Measurements from ENCODE around the gene RCAN2. TPM values are rescaled to one million over a fixed set of nuclear protein-coding genes. Genes with fewer than 3 reads are reported as not detected.
"Not testable (repeated sequence)": the region's sequence is repeated elsewhere in the genome, so short reads cannot be mapped to it uniquely, and the experiment has no call there.

Gene RCAN2
- total and polyA plus RNA-seq, 2 experiments from 2014 or later: 6.0 to 9.3 TPM

DNA sequence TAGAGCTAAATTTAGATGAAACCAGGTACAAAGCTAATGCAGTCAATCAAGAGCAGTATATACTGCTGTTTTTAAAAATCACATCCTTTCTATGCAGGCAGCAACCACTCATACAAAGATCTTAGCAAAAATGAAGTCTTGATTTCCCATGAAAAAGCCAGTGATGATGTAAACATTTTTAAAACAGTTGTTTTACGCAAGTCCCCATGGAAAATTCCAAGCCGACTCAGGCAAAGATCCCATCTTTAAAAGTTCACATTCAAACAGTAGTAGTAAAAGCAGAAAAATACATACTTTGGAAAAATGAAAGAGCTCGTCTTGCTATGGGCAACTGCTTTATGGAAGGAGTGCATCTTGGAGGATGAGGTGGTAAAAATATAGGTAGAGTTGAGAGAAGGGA, 84.0 kb downstream of the RCAN2 start (continued):
- TF ChIP-seq, protein P1, sequence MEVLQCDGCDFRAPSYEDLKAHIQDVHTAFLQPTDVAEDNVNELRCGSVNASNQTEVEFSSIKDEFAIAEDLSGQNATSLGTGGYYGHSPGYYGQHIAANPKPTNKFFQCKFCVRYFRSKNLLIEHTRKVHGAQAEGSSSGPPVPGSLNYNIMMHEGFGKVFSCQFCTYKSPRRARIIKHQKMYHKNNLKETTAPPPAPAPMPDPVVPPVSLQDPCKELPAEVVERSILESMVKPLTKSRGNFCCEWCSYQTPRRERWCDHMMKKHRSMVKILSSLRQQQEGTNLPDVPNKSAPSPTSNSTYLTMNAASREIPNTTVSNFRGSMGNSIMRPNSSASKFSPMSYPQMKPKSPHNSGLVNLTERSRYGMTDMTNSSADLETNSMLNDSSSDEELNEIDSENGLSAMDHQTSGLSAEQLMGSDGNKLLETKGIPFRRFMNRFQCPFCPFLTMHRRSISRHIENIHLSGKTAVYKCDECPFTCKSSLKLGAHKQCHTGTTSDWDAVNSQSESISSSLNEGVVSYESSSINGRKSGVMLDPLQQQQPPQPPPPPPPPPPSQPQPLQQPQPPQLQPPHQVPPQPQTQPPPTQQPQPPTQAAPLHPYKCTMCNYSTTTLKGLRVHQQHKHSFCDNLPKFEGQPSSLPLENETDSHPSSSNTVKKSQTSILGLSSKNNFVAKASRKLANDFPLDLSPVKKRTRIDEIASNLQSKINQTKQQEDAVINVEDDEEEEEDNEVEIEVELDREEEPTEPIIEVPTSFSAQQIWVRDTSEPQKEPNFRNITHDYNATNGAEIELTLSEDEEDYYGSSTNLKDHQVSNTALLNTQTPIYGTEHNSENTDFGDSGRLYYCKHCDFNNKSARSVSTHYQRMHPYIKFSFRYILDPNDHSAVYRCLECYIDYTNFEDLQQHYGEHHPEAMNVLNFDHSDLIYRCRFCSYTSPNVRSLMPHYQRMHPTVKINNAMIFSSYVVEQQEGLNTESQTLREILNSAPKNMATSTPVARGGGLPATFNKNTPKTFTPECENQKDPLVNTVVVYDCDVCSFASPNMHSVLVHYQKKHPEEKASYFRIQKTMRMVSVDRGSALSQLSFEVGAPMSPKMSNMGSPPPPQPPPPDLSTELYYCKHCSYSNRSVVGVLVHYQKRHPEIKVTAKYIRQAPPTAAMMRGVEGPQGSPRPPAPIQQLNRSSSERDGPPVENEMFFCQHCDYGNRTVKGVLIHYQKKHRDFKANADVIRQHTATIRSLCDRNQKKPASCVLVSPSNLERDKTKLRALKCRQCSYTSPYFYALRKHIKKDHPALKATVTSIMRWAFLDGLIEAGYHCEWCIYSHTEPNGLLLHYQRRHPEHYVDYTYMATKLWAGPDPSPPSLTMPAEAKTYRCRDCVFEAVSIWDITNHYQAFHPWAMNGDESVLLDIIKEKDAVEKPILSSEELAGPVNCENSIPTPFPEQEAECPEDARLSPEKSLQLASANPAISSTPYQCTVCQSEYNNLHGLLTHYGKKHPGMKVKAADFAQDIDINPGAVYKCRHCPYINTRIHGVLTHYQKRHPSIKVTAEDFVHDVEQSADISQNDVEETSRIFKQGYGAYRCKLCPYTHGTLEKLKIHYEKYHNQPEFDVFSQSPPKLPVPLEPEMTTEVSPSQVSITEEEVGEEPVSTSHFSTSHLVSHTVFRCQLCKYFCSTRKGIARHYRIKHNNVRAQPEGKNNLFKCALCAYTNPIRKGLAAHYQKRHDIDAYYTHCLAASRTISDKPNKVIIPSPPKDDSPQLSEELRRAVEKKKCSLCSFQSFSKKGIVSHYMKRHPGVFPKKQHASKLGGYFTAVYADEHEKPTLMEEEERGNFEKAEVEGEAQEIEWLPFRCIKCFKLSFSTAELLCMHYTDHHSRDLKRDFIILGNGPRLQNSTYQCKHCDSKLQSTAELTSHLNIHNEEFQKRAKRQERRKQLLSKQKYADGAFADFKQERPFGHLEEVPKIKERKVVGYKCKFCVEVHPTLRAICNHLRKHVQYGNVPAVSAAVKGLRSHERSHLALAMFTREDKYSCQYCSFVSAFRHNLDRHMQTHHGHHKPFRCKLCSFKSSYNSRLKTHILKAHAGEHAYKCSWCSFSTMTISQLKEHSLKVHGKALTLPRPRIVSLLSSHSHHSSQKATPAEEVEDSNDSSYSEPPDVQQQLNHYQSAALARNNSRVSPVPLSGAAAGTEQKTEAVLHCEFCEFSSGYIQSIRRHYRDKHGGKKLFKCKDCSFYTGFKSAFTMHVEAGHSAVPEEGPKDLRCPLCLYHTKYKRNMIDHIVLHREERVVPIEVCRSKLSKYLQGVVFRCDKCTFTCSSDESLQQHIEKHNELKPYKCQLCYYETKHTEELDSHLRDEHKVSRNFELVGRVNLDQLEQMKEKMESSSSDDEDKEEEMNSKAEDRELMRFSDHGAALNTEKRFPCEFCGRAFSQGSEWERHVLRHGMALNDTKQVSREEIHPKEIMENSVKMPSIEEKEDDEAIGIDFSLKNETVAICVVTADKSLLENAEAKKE (CRISPR knock-in tag; IDR thresholded peaks at IDR 0.05): no peak
- no peak for TF ChIP-seq CTCF (conservative IDR thresholded peaks at IDR 0.05; ENCODE audit: low read depth in 2 of 2)
- TF ChIP-seq EZH2phosphoT487 (IDR thresholded peaks at IDR 0.05; ENCODE audit: unreplicated experiment): no peak
- TF ChIP-seq, protein P2, sequence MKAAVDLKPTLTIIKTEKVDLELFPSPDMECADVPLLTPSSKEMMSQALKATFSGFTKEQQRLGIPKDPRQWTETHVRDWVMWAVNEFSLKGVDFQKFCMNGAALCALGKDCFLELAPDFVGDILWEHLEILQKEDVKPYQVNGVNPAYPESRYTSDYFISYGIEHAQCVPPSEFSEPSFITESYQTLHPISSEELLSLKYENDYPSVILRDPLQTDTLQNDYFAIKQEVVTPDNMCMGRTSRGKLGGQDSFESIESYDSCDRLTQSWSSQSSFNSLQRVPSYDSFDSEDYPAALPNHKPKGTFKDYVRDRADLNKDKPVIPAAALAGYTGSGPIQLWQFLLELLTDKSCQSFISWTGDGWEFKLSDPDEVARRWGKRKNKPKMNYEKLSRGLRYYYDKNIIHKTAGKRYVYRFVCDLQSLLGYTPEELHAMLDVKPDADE (IDR thresholded peaks at IDR 0.05): no peak
- no peak for TF ChIP-seq ZNF331 (CRISPR knock-in tag; IDR thresholded peaks at IDR 0.05; ENCODE audit: low read depth)
- TF ChIP-seq NANOG (IDR thresholded peaks at IDR 0.05; ENCODE audit: borderline replicate concordance): no peak

DNA sequence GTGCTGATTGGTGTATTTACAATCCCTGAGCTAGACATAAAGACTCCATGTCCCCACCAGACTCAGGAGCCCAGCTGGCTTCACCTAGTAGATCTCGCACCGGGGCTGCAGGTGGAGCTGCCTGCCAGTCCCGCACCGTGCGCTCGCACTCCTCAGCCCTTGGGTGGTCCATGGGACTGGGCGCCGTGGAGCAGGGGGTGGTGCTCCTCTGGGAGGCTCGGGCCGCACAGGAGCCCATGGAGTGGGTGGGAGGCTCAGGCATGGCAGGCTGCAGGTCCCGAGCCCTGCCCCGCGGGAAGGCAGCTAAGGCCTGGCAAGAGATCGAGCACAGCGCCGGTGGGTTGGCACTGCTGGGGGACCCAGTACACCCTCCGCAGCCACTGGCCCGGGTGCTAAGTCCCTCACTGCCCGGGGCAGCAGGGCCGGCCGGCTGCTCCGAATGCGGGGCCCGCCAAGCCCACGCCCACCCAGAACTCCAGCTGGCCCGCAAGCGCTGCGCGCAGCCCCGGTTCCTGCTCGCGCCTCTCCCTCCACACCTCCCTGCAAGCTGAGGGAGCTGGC, 85.5 kb downstream of the RCAN2 start:
- not testable (repeated sequence) for H3K27me3 ChIP-seq (ENCODE audit: insufficient read depth); H3K9me3 Mint-ChIP-seq

More for the DNA sequence above, 85.5 kb downstream of the RCAN2 start:
- H3F3A ChIP-seq (replicated peaks; ENCODE audit: low read depth); H3K9me2 ChIP-seq (ENCODE audit: insufficient read depth); H3K36me3 ChIP-seq (ENCODE audit: insufficient read depth); H3K27ac Mint-ChIP-seq; H3K4me3 Mint-ChIP-seq; H3K4me1 Mint-ChIP-seq; H3K4me3 ChIP-seq; H3K27ac ChIP-seq (ENCODE audit: low read depth); H3K36me3 Mint-ChIP-seq (ENCODE audit: low read depth); H3K4me2 ChIP-seq; H3K27me3 Mint-ChIP-seq (ENCODE audit: insufficient read depth, low read depth, poor library complexity); H3K4me1 ChIP-seq (ENCODE audit: insufficient read depth); DNase-seq (ENCODE audit: low spot score); ATAC-seq; H4K20me1 ChIP-seq (replicated peaks; ENCODE audit: insufficient read depth); H2AFZ ChIP-seq; H3K79me2 ChIP-seq (replicated peaks; ENCODE audit: insufficient read depth): not testable (repeated sequence)
